Activated CD4-positive, alpha-beta T cell treated with anti-CD3 and anti-CD28 coated beads, Interleukin-2, amount 10 ng/mL, durations not matched to agents 24 days and 14 days (primary cell): ENCODE results near the gene KRT13. TPM values are rescaled to one million over a fixed set of nuclear protein-coding genes. Genes with fewer than 3 reads are reported as not detected.

ENCODE experiments used
- DNase-seq: peaks from one replicate; pipeline ENCODE4 v3.0.0; 2022
- H3K27ac Mint-ChIP-seq: one replicate; pipeline ENCODE4 v1.8.0; 2022; ENCODE audit warnings: mild to moderate bottlenecking, mixed read lengths
- H3K27me3 Mint-ChIP-seq: one replicate; pipeline ENCODE4 v1.8.0; 2022; ENCODE audit warnings: mixed read lengths
- H3K36me3 Mint-ChIP-seq: one replicate; pipeline ENCODE4 v1.8.0; 2022; ENCODE audit warnings: low read depth, mild to moderate bottlenecking, mixed read lengths
- H3K4me1 Mint-ChIP-seq: one replicate; pipeline ENCODE4 v1.8.0; 2021; ENCODE audit warnings: mixed read lengths
- H3K4me3 Mint-ChIP-seq: one replicate; pipeline ENCODE4 v1.8.0; 2022; ENCODE audit warnings: mild to moderate bottlenecking, moderate library complexity, mixed read lengths
- H3K9me3 Mint-ChIP-seq: one replicate; pipeline ENCODE4 v1.8.0; 2021; ENCODE audit warnings: mixed read lengths
- intact Hi-C: fragments of 100-400 bp; cut with micrococcal nuclease; formaldehyde crosslinking; loops from one replicate; pipeline ENCODE4 v1.15.1; 2023
- total RNA-seq: library from RNA; stranded (reverse); gene quantifications from 2 replicates; pipeline ENCODE4 v1.2.3, GENCODE V29; 2022

The KRT13 gene
- total RNA-seq, 1 donor from 2014 or later = not detected

GRCh38 chr17:41468346-41468745 is 37.1 kb downstream of the KRT13 start:
- Mint-ChIP-seq H3K36me3 (no peaks in the 10 kb centered on the region), H3K9me3 (peaks cover 6% of the 10 kb centered on the region), H3K4me1 (no peaks in the 10 kb centered on the region), H3K4me3 (no peak overlapping the region), H3K27me3 (peaks cover 5% of the 10 kb centered on the region), H3K27ac (no peak overlapping the region)
- no peak for DNase-seq
- intact Hi-C loops = no loop called here

GRCh38 chr17:41467561-41467960 is 37.9 kb downstream of the KRT13 start:
- Mint-ChIP-seq H3K36me3 (no peaks in the 10 kb centered on the region), H3K27me3 (peaks cover 5% of the 10 kb centered on the region), H3K4me3 (no peak overlapping the region), H3K9me3 (peaks cover 6% of the 10 kb centered on the region), H3K4me1 (no peaks in the 10 kb centered on the region), H3K27ac (no peak overlapping the region)
- intact Hi-C loops = no loop called here
- DNase-seq = no peak

GRCh38 chr17:41466988-41467387 is 38.4 kb downstream of the KRT13 start, which contains the start of gene KRT32:
TSS of gene KRT32 (minus strand) at chr17:41467386. CDS start at chr17:41467325, 61 bp downstream.
- DNase-seq = no peak
- Mint-ChIP-seq H3K4me1 (no peaks in the 10 kb centered on the region), H3K9me3 (peaks cover 6% of the 10 kb centered on the region), H3K36me3 (no peaks in the 10 kb centered on the region), H3K27me3 (peaks cover 5% of the 10 kb centered on the region), H3K4me3 (no peak within 1 kb of the TSS), H3K27ac (no peak within 1 kb of the TSS)
- intact Hi-C loops = no loop called here

- no peaks in the 10 kb centered on the region for H3K36me3 Mint-ChIP-seq
- no peak for DNase-seq
- H3K4me1 Mint-ChIP-seq = no peaks in the 10 kb centered on the region
- H3K4me3 Mint-ChIP-seq = no peak overlapping the region
- H3K27me3 Mint-ChIP-seq = peaks cover 5% of the 10 kb centered on the region
- peaks cover 6% of the 10 kb centered on the region for H3K9me3 Mint-ChIP-seq
- intact Hi-C loops = no loop called here
- no peak overlapping the region for H3K27ac Mint-ChIP-seq
Measured at GRCh38 chr17:41464682-41465081, 40.7 kb downstream of the KRT13 start.

GRCh38 chr17:41464173-41464572 is 41.2 kb downstream of the KRT13 start:
- H3K27ac Mint-ChIP-seq = no peak overlapping the region
- intact Hi-C loops = no loop called here
- peaks cover 4% of the 10 kb centered on the region for H3K9me3 Mint-ChIP-seq

GRCh38 chr17:41463746-41464145 is 41.7 kb downstream of the KRT13 start:
- H3K4me1 Mint-ChIP-seq = no peaks in the 10 kb centered on the region
- DNase-seq = no peak
- no peak overlapping the region for H3K27ac Mint-ChIP-seq
- no peak overlapping the region for H3K4me3 Mint-ChIP-seq
- intact Hi-C loops = no loop called here
- H3K27me3 Mint-ChIP-seq = peaks cover 3% of the 10 kb centered on the region
- H3K9me3 Mint-ChIP-seq = peaks cover 3% of the 10 kb centered on the region
- H3K36me3 Mint-ChIP-seq = no peaks in the 10 kb centered on the region

More at GRCh38 chr17:41464173-41464572, 41.2 kb downstream of the KRT13 start:
- Mint-ChIP-seq H3K4me1 (no peaks in the 10 kb centered on the region), H3K36me3 (no peaks in the 10 kb centered on the region), H3K4me3 (no peak overlapping the region), H3K27me3 (peaks cover 3% of the 10 kb centered on the region)
- DNase-seq = no peak

- H3K36me3 Mint-ChIP-seq = no peaks in the 10 kb centered on the region
- H3K9me3 Mint-ChIP-seq = no peaks in the 10 kb centered on the region
- H3K4me3 Mint-ChIP-seq = no peak overlapping the region
- intact Hi-C loops = no loop called here
- no peak overlapping the region for H3K27ac Mint-ChIP-seq
- peaks cover 1% of the 10 kb centered on the region for H3K27me3 Mint-ChIP-seq
- H3K4me1 Mint-ChIP-seq = no peaks in the 10 kb centered on the region
- no peak for DNase-seq
Measured at GRCh38 chr17:41462705-41463104, 42.7 kb downstream of the KRT13 start.

- Mint-ChIP-seq H3K4me1 (no peaks in the 10 kb centered on the region), H3K27me3 (peaks cover 4% of the 10 kb centered on the region), H3K36me3 (no peaks in the 10 kb centered on the region), H3K27ac (no peak overlapping the region), H3K4me3 (no peak overlapping the region), H3K9me3 (no peaks in the 10 kb centered on the region)
- intact Hi-C loops = no loop called here
- DNase-seq = no peak
Measured at GRCh38 chr17:41457676-41458075, 47.7 kb downstream of the KRT13 start.

GRCh38 chr17:41456204-41456603 is 49.2 kb downstream of the KRT13 start:
- H3K27me3 Mint-ChIP-seq = peaks cover 11% of the 10 kb centered on the region
- no peak for DNase-seq
- no peaks in the 10 kb centered on the region for H3K9me3 Mint-ChIP-seq
- no peaks in the 10 kb centered on the region for H3K4me1 Mint-ChIP-seq
- H3K4me3 Mint-ChIP-seq = no peak overlapping the region
- H3K36me3 Mint-ChIP-seq = no peaks in the 10 kb centered on the region
- intact Hi-C loops = no loop called here
- H3K27ac Mint-ChIP-seq = no peak overlapping the region

GRCh38 chr17:41455236-41455635 is 50.2 kb downstream of the KRT13 start:
- Mint-ChIP-seq H3K27me3 (peaks cover 15% of the 10 kb centered on the region), H3K27ac (no peak overlapping the region), H3K9me3 (no peaks in the 10 kb centered on the region), H3K4me1 (no peaks in the 10 kb centered on the region), H3K36me3 (no peaks in the 10 kb centered on the region), H3K4me3 (no peak overlapping the region)
- intact Hi-C loops = no loop called here
- DNase-seq = no peak

- intact Hi-C loops = no loop called here
- Mint-ChIP-seq H3K4me3 (no peak overlapping the region), H3K27me3 (peaks cover 16% of the 10 kb centered on the region), H3K9me3 (no peaks in the 10 kb centered on the region), H3K4me1 (no peaks in the 10 kb centered on the region), H3K27ac (no peak overlapping the region), H3K36me3 (no peaks in the 10 kb centered on the region)
- no peak for DNase-seq
Measured at GRCh38 chr17:41453066-41453465, 52.3 kb downstream of the KRT13 start.

GRCh38 chr17:41452281-41452680 is 53.1 kb downstream of the KRT13 start:
- peaks cover 16% of the 10 kb centered on the region for H3K27me3 Mint-ChIP-seq
- no peak overlapping the region for H3K4me3 Mint-ChIP-seq
- H3K9me3 Mint-ChIP-seq = no peaks in the 10 kb centered on the region
- H3K36me3 Mint-ChIP-seq = no peaks in the 10 kb centered on the region
- no peak overlapping the region for H3K27ac Mint-ChIP-seq
- no peak for DNase-seq
- intact Hi-C loops = no loop called here
- H3K4me1 Mint-ChIP-seq = no peaks in the 10 kb centered on the region

- peaks cover 1% of the 10 kb centered on the region for H3K4me1 Mint-ChIP-seq
- no peaks in the 10 kb centered on the region for H3K36me3 Mint-ChIP-seq
- DNase-seq = no peak
- no peak overlapping the region for H3K27ac Mint-ChIP-seq
- intact Hi-C loops = no loop called here
- no peaks in the 10 kb centered on the region for H3K9me3 Mint-ChIP-seq
- H3K27me3 Mint-ChIP-seq = peaks cover 16% of the 10 kb centered on the region
- H3K4me3 Mint-ChIP-seq = no peak overlapping the region
Measured at GRCh38 chr17:41451154-41451728, 54.2 kb downstream of the KRT13 start.
